ENCODE data around the gene EPB41L4B. TPM values are rescaled to one million over a fixed set of nuclear protein-coding genes. Genes with fewer than 3 reads are reported as not detected.

EPB41L4B gene
- total RNA-seq, 3 donors from 2014 or later = 11.5 to 47.2 (median 16.0) TPM

- intact Hi-C loops (cut with DNase I; ENCODE audit: low total_unique reads) = loop anchor here (5.0 kb wide), 1 partner anchor 739 kb away; no protein-coding TSS in a partner anchor
- no peak overlapping the region for H3K27ac ChIP-seq
- H3K27me3 ChIP-seq = no peaks in the 10 kb centered on the region
- H3K4me3 ChIP-seq = no peak overlapping the region
- DNase-seq (ENCODE audit: low spot score in 2 of 2) = no peak
- H3K9me3 ChIP-seq = no peaks in the 10 kb centered on the region
- TF ChIP-seq, protein P1, sequence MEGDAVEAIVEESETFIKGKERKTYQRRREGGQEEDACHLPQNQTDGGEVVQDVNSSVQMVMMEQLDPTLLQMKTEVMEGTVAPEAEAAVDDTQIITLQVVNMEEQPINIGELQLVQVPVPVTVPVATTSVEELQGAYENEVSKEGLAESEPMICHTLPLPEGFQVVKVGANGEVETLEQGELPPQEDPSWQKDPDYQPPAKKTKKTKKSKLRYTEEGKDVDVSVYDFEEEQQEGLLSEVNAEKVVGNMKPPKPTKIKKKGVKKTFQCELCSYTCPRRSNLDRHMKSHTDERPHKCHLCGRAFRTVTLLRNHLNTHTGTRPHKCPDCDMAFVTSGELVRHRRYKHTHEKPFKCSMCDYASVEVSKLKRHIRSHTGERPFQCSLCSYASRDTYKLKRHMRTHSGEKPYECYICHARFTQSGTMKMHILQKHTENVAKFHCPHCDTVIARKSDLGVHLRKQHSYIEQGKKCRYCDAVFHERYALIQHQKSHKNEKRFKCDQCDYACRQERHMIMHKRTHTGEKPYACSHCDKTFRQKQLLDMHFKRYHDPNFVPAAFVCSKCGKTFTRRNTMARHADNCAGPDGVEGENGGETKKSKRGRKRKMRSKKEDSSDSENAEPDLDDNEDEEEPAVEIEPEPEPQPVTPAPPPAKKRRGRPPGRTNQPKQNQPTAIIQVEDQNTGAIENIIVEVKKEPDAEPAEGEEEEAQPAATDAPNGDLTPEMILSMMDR (IDR thresholded peaks at IDR 0.05) = no peak
- TF ChIP-seq POLR2AphosphoS5 (IDR thresholded peaks at IDR 0.05) (no peak), POLR2A (IDR thresholded peaks at IDR 0.05) (no peak)
- H3K36me3 ChIP-seq = no peaks in the 10 kb centered on the region
- no peaks in the 10 kb centered on the region for H3K4me1 ChIP-seq
Observed at GRCh38 chr9:109122726-109123621, 197.9 kb downstream of the EPB41L4B start.

Other genes with a start within 250 kb of the EPB41L4B start
- gene TMEM245, start 201.1 kb downstream of the EPB41L4B start, total RNA-seq = 10 to 100 TPM; 47.5 to 95.7 (median 74.9) TPM
- gene FRRS1L, start 153.8 kb downstream of the EPB41L4B start, total RNA-seq = 1 to 10 TPM in 2 of 3 donors, under 1 TPM in 1; 0.16 to 2.6 (median 2.0) TPM
- gene PTPN3, start 177.2 kb upstream of the EPB41L4B start, total RNA-seq = 10 to 100 TPM in 2 of 3 donors, 1 to 10 TPM in 1; 4.2 to 21.2 (median 14.4) TPM

Measured in breast epithelium (tissue), 4 donors.